Activated CD4-positive, alpha-beta T cell treated with anti-CD3 and anti-CD28 coated beads for 48 hours (primary cell): Measurements from ENCODE around the gene SPOCK1.

Experiments
- DNase-seq: peaks from one replicate; pipeline ENCODE4 v3.0.0-alpha.2; 2020

The SPOCK1 gene

GRCh38 chr5:137320056-137321045 lies 178.8 kb downstream of the SPOCK1 start:
- peak; percentile 32 for DNase-seq

DNA sequence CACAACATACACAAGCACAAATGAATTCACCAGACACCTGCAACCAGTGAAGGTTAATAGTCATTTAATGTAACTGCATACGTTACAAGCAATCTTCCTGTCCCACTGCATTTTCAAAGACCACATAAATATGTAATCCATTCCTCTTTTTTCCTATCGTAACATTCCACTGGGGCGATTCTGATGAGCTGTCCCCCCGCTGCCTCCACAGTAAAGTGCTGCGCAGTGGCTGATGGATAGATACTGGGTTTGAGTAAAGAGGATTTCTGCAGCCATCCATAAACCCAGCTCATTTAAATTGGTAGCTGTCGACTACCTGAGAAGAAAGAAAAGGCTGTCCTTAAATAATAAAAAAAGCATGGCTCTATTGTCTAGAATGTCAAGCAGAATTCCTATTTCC lies 181.1 kb downstream of the SPOCK1 start:
- DNase-seq = no peak

DNA sequence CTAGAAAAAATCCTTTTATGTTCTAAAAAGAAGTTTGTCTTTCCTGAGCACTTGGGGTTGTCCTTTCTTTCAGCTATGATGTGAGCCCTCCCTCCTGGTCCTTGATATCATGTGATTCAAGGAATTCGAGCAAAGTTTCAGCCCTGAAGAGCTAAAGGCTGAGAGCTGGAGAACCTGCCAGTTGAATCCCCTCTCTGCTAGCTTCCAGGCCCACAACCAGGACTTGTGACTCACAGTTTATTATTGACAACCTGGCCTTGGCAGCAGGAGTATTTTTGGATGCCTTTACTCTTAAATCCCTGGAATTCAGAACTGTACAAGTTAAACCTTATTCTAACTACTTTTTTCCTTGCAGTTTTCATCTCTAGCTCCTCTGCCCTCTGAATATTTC lies 182.8 kb downstream of the SPOCK1 start:
- no peak for DNase-seq

DNA sequence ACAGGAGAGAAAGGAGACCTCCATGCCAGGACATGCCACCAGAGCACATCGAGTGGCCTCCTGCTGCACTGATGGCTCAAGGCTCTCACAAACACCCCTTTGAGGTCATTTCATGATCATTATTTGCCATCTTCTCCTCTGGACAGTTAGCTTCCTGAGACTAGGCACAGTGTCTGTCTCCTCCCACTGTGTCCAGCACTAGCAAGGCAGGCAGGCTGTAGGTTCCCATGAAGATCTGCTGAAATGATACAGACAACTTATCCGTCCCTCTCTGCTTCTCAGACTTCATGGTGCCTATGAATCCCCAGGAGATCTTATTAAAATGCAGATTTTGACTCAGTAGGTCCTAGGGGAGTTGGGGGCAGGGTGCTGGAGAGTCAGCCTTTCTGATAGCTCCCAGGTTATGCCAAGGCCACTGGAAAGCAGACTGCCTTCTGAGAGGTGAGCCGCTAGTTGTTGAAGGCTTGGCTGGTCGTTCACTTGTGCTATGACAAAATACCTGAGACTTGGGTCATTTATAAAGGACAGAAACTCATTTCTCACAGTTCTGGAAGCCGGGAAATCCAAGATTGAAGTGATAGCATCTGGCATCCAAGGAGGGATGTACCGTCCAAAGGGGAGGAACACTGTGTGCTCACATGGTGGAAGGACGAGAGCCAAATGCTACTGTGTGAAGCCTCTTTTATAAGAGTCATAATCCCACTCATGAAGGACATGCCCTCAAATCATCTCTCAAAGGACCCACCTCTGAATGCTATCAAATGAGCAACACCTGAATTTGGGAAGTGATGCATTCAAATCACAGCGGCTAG lies 183.4 kb downstream of the SPOCK1 start:
- DNase-seq = no peak

DNA sequence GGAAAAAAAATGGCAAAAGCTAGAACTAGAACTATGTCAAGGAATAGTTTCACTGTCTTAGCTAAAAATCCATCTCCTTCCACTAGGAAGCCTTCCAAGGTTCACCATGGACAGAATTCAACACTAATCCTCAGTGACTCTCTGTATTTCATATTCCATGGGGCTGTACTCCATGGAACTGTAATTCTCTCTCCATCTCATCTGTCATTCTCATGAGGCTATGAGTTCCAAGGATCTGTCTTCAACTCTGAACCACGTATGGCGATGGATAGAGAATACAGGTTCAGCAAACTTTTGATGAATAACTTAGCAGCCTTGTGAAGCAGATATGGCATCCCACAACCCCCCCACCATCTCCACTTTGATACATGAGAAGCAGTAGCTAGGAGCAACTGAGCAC lies 184.0 kb downstream of the SPOCK1 start:
- no peak for DNase-seq

- no peak for DNase-seq
These were observed 185.5 kb downstream of the SPOCK1 start for GRCh38 chr5:137313526-137314175.

- DNase-seq = no peak
These were observed 187.1 kb downstream of the SPOCK1 start for GRCh38 chr5:137312011-137312410.

DNA sequence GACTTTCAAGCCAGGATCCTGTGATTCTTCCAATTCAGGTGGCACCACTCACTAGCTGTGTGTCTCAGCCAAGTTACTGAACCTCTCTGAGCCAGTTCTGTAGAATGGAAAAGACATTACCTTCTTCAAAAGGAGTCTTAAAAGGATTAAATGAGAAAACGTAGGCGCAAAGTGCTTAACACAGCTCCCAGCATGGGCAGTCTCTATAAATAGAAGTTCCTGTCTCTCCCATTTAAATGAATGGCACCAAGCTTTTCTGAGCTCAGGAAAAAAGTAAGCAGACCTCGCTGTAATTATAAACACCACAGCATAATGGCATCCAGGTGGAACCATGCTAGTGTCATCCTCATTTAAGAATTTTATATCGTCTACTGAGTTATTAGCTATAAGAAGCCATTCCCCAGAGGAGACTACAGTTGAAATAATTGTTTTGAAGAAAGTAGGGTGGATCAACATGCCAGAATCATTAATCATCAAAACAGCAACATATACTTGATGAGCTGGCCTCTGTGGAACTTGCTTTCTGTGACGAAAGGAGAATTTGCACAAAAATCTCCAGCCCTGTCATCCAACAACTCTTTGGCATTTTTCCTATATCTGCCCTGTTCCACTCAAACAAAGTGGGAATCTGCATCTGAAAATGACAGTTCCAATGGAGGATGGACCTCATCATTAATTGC lies 188.9 kb downstream of the SPOCK1 start:
- DNase-seq = no peak

- DNase-seq = no peak
These were observed 189.8 kb downstream of the SPOCK1 start for GRCh38 chr5:137309290-137309689.

DNA sequence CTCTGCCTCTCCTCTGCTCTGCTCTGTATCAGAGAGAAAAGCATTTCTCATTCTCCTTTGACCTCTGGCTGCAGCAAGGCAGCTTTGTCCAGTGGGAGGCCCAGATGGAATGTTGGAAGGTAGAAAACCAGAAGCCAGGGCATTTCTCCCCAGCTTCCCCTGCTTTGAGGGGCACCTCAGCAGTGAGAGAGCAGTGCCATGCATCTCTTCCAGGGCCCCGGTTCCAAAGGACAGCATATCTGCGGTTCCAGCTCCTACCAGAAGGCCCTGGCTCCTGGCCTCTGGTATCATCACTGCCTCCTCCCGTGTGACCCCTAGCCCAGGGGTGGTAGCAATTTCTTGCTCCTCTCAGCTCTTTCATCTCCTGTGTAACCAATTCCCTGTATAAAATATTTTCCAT lies 190.8 kb downstream of the SPOCK1 start:
- no peak for DNase-seq

GRCh38 chr5:137306903-137307302 lies 192.2 kb downstream of the SPOCK1 start:
- no peak for DNase-seq

- no peak for DNase-seq
These were observed 193.0 kb downstream of the SPOCK1 start for GRCh38 chr5:137305971-137306602.

GRCh38 chr5:137304226-137304874 lies 194.8 kb downstream of the SPOCK1 start:
- no peak for DNase-seq

GRCh38 chr5:137303509-137303908 lies 195.6 kb downstream of the SPOCK1 start:
- no peak for DNase-seq

DNA sequence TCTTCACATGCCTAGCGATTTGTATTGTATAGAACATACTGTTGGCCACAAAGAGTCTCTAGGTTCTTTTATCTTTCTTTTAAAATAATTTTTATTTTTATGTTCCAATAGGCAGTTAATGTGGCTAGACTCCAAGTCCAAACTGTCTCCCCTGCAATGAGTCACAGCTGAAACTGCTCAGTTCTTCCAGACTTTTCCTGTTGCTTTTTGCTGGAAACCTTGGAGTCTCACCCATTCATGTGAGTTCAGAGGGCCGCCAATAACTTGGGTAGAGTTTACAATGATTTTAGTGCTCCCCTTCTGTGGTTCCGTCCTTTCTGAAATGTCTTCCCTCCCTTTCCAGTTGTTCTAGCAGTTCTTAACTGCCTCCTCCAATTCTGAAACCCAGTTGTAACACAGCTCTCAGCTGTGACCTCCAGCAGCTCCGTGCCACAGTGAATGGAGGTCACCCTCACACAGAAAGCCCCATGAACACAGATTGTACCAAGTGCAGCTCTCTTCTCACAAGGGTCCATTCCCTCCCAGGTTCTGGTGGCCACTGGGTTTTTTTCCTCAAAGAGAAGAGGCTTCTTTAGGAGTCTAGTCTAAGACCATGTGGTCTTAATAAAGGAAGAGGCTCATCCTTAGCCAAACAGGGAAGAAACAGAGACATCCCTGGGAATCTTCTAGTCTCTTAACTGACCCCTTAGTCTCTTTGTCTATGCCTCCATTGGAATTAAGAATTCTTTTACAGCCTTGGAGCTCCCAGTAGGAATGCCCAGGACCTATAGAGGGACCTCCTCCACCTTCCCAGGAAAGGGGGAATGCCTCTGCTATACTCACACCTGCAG lies 198.5 kb downstream of the SPOCK1 start:
- DNase-seq = no peak

DNA sequence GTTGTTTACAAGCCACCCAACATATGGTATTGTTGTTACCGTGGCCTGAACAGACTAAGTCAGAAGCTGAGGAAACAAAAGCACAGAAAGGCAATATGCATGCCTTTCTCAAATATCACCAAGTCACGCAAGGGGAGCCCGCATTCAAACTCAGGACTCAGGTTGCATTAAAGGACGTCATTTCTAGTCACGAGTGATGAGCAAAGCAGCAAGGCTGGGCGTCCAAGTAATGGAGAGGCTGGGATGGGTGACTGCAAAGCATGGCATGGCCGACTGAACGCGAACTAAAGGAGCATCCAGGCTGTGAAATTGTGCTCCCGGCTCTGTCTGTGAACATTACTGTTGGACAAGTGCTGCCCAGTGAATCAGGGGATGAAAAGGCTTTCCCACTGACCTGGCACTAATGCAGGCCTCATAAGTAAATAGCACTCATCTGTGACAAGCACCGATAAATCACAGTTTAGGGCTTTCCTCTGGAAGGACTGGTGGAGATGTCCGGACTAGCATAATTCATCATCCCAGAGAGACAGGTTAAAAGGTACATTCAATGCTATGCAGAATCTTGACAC lies 202.8 kb downstream of the SPOCK1 start:
- DNase-seq = no peak

- DNase-seq = no peak
These were observed 204.5 kb downstream of the SPOCK1 start for GRCh38 chr5:137294604-137295003.

GRCh38 chr5:137292461-137293027 lies 206.6 kb downstream of the SPOCK1 start:
- no peak for DNase-seq

DNA sequence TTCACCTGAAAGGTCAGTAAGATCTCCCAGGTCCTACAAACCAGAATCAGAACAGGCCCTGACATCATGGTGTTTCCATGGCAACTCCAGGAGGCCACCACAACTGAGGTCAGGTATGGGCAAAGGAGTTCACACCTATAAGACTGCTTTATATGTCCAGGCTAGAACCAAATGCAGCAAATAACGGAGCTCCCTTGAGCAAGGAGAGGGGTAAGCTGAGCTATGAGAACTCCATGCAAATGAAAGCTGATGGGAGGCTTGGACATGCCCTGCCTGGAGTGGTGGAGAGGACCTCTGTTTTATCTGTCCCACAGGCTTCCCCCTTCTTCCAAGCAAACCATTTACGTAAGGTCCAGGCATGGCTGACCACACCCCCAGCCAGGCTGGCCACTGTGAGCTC lies 207.7 kb downstream of the SPOCK1 start:
- no peak for DNase-seq

- DNase-seq = no peak
These were observed 208.1 kb downstream of the SPOCK1 start for GRCh38 chr5:137291031-137291430.
